Measurements from ENCODE around the gene PTPRN2.

GRCh38 chr7:157687845-157688532 lies 899.6 kb downstream of the PTPRN2 start:
- TF ChIP-seq POLR2A (IDR thresholded peaks at IDR 0.05; ENCODE audit: borderline replicate concordance, extremely low read depth, insufficient read depth, insufficient read length) (no peak), REST (IDR thresholded peaks at IDR 0.05; ENCODE audit: low read depth) (no peak), MAX (IDR thresholded peaks at IDR 0.05) (no peak), TCF7L2 (IDR thresholded peaks at IDR 0.05; ENCODE audit: borderline replicate concordance, extremely low read depth, insufficient read depth, insufficient read length) (no peak), CTCF (IDR thresholded peaks at IDR 0.05 in 2 of 3, conservative IDR thresholded peaks at IDR 0.05 in 1 of 3; ENCODE audit: borderline replicate concordance in 1 of 3, insufficient read depth in 1 of 3, low read depth in 2 of 3, low read length in 2 of 3) (no peak), RAD21 (IDR thresholded peaks at IDR 0.05; ENCODE audit: low read depth) (no peak)
